ENCODE measurements around the gene SHC3. TPM values are rescaled to one million over a fixed set of nuclear protein-coding genes. Genes with fewer than 3 reads are reported as not detected.

SHC3 gene
- polyA plus RNA-seq, 2 donors: 0.19 to 0.35 TPM

DNA sequence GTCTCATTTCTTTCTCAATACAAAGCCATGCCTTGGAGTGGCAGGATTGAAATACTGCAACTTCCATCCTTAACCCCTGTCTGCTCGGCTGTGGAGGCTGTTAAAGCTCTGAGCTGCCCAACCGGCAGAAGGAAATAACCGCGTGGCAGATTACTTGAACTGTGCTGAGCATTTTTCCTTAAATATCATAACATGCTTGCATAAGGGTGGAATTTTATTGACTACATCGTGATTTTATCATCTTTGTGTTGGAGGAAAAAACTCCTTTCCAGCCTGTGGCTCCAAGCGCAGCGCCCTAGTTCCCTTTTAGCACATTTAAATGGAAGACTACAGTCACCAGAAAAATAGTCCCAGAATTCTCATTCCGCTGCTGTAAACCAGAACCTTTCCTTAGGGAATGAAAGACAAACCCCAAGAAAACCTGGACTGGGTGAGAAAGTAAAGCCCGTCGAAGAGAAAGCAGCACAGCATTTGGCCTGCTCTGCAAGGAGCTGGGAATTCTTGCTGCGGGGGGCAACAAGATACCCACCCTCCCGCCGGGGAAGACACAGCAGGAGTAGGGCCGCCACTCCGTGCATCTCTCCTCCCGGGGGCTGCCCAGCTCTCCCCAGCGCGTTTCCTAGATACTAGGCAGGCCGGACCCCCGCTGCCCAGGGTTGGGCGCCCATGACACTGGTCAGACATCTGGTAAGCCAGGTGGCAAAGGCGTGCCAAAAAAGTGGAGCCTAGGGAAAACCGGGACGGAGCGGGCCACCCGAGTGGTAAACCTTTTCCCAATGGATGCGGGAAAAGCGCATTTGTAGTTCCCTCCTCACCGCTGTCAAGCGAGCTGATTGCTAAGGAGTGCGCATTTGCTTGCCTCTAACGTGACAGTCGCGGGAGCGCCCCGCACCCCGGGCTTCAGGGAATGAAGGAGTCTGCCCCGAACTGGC lies 1.3 kb downstream of the SHC3 start:
- H3K9me3 ChIP-seq (ENCODE audit: control insufficient read depth in 2 of 2, insufficient read depth in 1 of 2, low read depth in 1 of 2, low read length in 1 of 2): peaks cover 0 to 3% of the 10 kb centered on the region in 2 donors
- no peak overlapping the region for H3K27ac ChIP-seq (ENCODE audit: low read depth in 2 of 2, low read length in 1 of 2)
- H3K4me3 ChIP-seq (ENCODE audit: low read depth in 1 of 2, low read length in 2 of 2): peak overlapping the region; percentile 42 to 58
- no peaks in the 10 kb centered on the region for H3K36me3 ChIP-seq (ENCODE audit: control insufficient read depth in 2 of 2, insufficient read depth in 2 of 2, low read length in 1 of 2)
- WGBS, 2 donors: 16 to 17% methylated on average over 38 of the region's 38 CpGs
- peaks cover 9 to 10% of the 10 kb centered on the region in 2 donors for H3K4me1 ChIP-seq (ENCODE audit: control insufficient read depth in 2 of 2, insufficient read depth in 2 of 2, low read length in 1 of 2)
- H3K27me3 ChIP-seq (ENCODE audit: control insufficient read depth in 1 of 2, insufficient read depth in 2 of 2, low read length in 2 of 2): peaks cover 0 to 13% of the 10 kb centered on the region in 2 donors

DNA sequence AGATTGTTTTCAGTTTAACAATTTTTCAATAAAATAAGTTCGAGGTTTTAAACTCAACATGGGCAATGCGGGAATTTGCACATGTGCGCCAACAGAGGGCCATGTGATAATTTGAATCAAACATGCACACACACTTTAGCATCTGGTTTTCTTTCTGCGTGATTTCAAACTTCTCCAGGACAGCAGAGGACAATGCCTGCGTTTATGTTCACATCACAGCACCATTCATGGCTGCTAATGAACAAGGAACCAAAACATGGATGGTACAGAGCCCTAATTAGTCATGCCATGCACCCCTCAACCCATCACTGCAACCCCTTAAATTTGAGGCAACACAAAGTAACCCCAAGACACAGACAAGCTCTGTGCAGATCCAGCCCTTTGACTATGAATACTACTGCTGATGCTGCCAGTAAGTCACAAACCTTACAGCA lies 2.8 kb downstream of the SHC3 start:
- H3K9me3 ChIP-seq (ENCODE audit: control insufficient read depth in 2 of 2, insufficient read depth in 1 of 2, low read depth in 1 of 2, low read length in 1 of 2): peaks cover 0 to 3% of the 10 kb centered on the region in 2 donors
- peaks cover 0 to 13% of the 10 kb centered on the region in 2 donors for H3K27me3 ChIP-seq (ENCODE audit: control insufficient read depth in 1 of 2, insufficient read depth in 2 of 2, low read length in 2 of 2)
- H3K4me1 ChIP-seq (ENCODE audit: control insufficient read depth in 2 of 2, insufficient read depth in 2 of 2, low read length in 1 of 2): peaks cover 9 to 10% of the 10 kb centered on the region in 2 donors
- H3K27ac ChIP-seq (ENCODE audit: low read depth in 2 of 2, low read length in 1 of 2): no peak overlapping the region
- WGBS, 2 donors: 81 to 84% methylated on average over 5 of the region's 5 CpGs
- H3K4me3 ChIP-seq (ENCODE audit: low read depth in 1 of 2, low read length in 2 of 2): no peak overlapping the region
- no peaks in the 10 kb centered on the region for H3K36me3 ChIP-seq (ENCODE audit: control insufficient read depth in 2 of 2, insufficient read depth in 2 of 2, low read length in 1 of 2)

DNA sequence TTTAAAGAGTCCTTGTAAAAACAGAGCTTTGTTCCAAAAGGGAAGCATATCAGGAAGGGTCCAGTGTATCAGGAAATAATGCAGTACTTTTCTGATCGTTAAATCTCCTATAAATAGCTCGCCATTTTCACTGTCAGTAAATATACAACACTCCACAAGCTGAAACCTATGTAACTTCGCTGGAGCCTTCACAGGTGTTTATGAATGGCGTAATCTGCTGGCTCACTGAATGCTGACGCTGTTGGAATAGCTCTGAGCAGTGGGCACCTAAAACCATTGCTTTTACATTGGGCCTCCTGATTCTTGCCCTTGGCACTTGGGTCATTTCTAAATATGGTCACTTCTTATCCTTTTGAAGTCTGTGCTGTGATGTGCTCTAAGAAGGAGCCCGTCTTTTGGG lies 4.3 kb downstream of the SHC3 start:
- H3K27me3 ChIP-seq (ENCODE audit: control insufficient read depth in 1 of 2, insufficient read depth in 2 of 2, low read length in 2 of 2): peaks cover 0 to 13% of the 10 kb centered on the region in 2 donors
- no peaks in the 10 kb centered on the region for H3K36me3 ChIP-seq (ENCODE audit: control insufficient read depth in 2 of 2, insufficient read depth in 2 of 2, low read length in 1 of 2)
- H3K4me3 ChIP-seq (ENCODE audit: low read depth in 1 of 2, low read length in 2 of 2): no peak overlapping the region
- WGBS, 2 donors: 77 to 79% methylated on average over 6 of the region's 6 CpGs
- peaks cover 10 to 16% of the 10 kb centered on the region in 2 donors for H3K4me1 ChIP-seq (ENCODE audit: control insufficient read depth in 2 of 2, insufficient read depth in 2 of 2, low read length in 1 of 2)
- no peak overlapping the region for H3K27ac ChIP-seq (ENCODE audit: low read depth in 2 of 2, low read length in 1 of 2)
- H3K9me3 ChIP-seq (ENCODE audit: control insufficient read depth in 2 of 2, insufficient read depth in 1 of 2, low read depth in 1 of 2, low read length in 1 of 2): peaks cover 0 to 3% of the 10 kb centered on the region in 2 donors

DNA sequence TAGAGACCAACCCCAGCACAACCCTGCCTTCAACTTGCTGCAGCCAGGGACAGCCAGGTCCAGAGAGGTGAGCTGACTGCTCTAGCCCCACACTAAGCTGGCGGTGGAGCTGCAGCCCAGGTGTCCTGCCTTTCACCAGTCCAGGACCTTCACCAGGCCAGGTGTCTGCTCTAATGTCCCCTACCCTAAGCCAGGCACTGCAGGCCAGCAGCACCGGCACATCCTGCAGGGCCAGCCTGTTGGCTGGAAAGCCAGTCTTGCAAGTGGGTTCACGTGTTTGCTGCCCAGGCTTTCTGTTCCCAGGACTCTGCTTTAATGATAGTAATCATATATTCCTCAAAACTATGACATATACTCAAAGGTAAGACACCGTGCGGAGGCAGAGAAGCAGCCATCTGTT lies 5.5 kb downstream of the SHC3 start:
- H3K4me1 ChIP-seq (ENCODE audit: control insufficient read depth in 2 of 2, insufficient read depth in 2 of 2, low read length in 1 of 2): peaks cover 5 to 14% of the 10 kb centered on the region in 2 donors
- 84 to 86% methylated on average over 5 of the region's 5 CpGs for WGBS, 2 donors
- H3K4me3 ChIP-seq (ENCODE audit: low read depth in 1 of 2, low read length in 2 of 2): no peak overlapping the region
- H3K36me3 ChIP-seq (ENCODE audit: control insufficient read depth in 2 of 2, insufficient read depth in 2 of 2, low read length in 1 of 2): no peaks in the 10 kb centered on the region
- no peak overlapping the region for H3K27ac ChIP-seq (ENCODE audit: low read depth in 2 of 2, low read length in 1 of 2)
- H3K9me3 ChIP-seq (ENCODE audit: control insufficient read depth in 2 of 2, insufficient read depth in 1 of 2, low read depth in 1 of 2, low read length in 1 of 2): no peaks in the 10 kb centered on the region
- peaks cover 0 to 9% of the 10 kb centered on the region in 2 donors for H3K27me3 ChIP-seq (ENCODE audit: control insufficient read depth in 1 of 2, insufficient read depth in 2 of 2, low read length in 2 of 2)

DNA sequence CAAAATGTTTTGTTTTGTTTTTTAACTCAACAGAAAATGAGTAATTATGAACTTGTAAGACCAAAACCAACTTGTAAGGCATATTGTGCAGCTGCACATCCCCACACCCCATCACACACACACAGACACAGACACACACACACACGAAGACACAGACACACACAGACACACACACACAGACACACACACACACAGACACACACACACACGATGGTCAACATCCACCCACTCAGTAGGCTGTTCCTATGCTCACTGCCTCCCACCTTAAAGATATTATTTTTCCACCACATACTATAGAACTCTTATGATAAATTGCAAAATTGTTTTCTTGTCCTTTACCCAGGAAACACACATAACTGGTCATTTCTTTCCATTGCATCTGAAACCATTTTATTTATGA lies 6.2 kb downstream of the SHC3 start:
- H3K27ac ChIP-seq (ENCODE audit: low read depth in 2 of 2, low read length in 1 of 2): no peak overlapping the region
- H3K9me3 ChIP-seq (ENCODE audit: control insufficient read depth in 2 of 2, insufficient read depth in 1 of 2, low read depth in 1 of 2, low read length in 1 of 2): no peaks in the 10 kb centered on the region
- 39 to 61% methylated on average over 2 of the region's 2 CpGs for WGBS, 2 donors
- no peaks in the 10 kb centered on the region for H3K36me3 ChIP-seq (ENCODE audit: control insufficient read depth in 2 of 2, insufficient read depth in 2 of 2, low read length in 1 of 2)
- no peak overlapping the region for H3K4me3 ChIP-seq (ENCODE audit: low read depth in 1 of 2, low read length in 2 of 2)
- peaks cover 0 to 6% of the 10 kb centered on the region in 2 donors for H3K27me3 ChIP-seq (ENCODE audit: control insufficient read depth in 1 of 2, insufficient read depth in 2 of 2, low read length in 2 of 2)
- H3K4me1 ChIP-seq (ENCODE audit: control insufficient read depth in 2 of 2, insufficient read depth in 2 of 2, low read length in 1 of 2): peaks cover 1 to 13% of the 10 kb centered on the region in 2 donors

DNA sequence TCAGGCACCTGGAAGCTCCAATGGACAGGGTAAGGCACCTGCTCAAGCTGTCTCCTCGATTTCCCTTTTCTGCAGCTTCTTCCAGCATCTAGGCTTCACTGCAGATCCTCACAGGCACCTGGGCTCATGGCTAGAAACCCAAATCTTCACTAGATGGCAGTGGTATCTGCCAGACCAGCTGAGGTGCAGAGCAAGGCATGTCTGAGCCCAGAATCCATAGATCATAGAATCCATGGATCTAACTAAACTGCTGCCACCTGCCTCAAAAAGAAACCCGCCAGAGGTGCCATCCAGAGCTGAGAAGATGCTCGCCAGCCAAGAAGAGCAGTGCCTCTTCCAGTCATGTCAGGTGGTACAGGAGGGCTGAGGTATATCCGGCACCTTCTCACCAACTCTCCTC lies 6.9 kb downstream of the SHC3 start:
- Histone ChIP-seq H3K4me3 (ENCODE audit: low read depth in 1 of 2, low read length in 2 of 2) (no peak overlapping the region), H3K9me3 (ENCODE audit: control insufficient read depth in 2 of 2, insufficient read depth in 1 of 2, low read depth in 1 of 2, low read length in 1 of 2) (no peaks in the 10 kb centered on the region), H3K4me1 (ENCODE audit: control insufficient read depth in 2 of 2, insufficient read depth in 2 of 2, low read length in 1 of 2) (peaks cover 0 to 13% of the 10 kb centered on the region in 2 donors), H3K36me3 (ENCODE audit: control insufficient read depth in 2 of 2, insufficient read depth in 2 of 2, low read length in 1 of 2) (no peaks in the 10 kb centered on the region), H3K27ac (ENCODE audit: low read depth in 2 of 2, low read length in 1 of 2) (no peak overlapping the region), H3K27me3 (ENCODE audit: control insufficient read depth in 1 of 2, insufficient read depth in 2 of 2, low read length in 2 of 2) (no peaks in the 10 kb centered on the region)
- 73 to 74% methylated on average over 4 of the region's 4 CpGs for WGBS, 2 donors

DNA sequence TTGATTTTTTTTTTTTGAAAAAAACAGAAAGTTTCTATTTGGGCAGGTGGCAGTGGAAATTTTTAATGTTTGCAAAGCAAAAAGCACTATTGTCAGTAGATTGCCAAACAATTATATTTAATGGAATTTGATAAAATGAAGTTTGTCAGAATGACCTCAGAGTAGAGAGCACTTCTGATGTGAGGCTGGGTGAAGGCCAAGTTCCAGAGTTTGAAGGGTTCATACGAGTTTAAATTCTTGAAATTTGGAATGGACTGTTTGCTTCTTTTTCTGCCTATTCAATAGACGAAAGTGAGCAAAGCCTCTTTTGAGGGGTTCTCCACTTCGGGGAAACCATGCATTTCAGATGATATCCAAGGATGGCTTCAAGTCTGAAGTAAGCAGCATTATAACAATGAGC lies 7.4 kb downstream of the SHC3 start:
- H3K27ac ChIP-seq (ENCODE audit: low read depth in 2 of 2, low read length in 1 of 2): no peak overlapping the region
- no peak overlapping the region for H3K4me3 ChIP-seq (ENCODE audit: low read depth in 1 of 2, low read length in 2 of 2)
- no peaks in the 10 kb centered on the region for H3K9me3 ChIP-seq (ENCODE audit: control insufficient read depth in 2 of 2, insufficient read depth in 1 of 2, low read depth in 1 of 2, low read length in 1 of 2)
- H3K27me3 ChIP-seq (ENCODE audit: control insufficient read depth in 1 of 2, insufficient read depth in 2 of 2, low read length in 2 of 2): no peaks in the 10 kb centered on the region
- 68 to 76% methylated on average over 3 of the region's 3 CpGs for WGBS, 2 donors
- H3K36me3 ChIP-seq (ENCODE audit: control insufficient read depth in 2 of 2, insufficient read depth in 2 of 2, low read length in 1 of 2): no peaks in the 10 kb centered on the region
- H3K4me1 ChIP-seq (ENCODE audit: control insufficient read depth in 2 of 2, insufficient read depth in 2 of 2, low read length in 1 of 2): peaks cover 0 to 13% of the 10 kb centered on the region in 2 donors

DNA sequence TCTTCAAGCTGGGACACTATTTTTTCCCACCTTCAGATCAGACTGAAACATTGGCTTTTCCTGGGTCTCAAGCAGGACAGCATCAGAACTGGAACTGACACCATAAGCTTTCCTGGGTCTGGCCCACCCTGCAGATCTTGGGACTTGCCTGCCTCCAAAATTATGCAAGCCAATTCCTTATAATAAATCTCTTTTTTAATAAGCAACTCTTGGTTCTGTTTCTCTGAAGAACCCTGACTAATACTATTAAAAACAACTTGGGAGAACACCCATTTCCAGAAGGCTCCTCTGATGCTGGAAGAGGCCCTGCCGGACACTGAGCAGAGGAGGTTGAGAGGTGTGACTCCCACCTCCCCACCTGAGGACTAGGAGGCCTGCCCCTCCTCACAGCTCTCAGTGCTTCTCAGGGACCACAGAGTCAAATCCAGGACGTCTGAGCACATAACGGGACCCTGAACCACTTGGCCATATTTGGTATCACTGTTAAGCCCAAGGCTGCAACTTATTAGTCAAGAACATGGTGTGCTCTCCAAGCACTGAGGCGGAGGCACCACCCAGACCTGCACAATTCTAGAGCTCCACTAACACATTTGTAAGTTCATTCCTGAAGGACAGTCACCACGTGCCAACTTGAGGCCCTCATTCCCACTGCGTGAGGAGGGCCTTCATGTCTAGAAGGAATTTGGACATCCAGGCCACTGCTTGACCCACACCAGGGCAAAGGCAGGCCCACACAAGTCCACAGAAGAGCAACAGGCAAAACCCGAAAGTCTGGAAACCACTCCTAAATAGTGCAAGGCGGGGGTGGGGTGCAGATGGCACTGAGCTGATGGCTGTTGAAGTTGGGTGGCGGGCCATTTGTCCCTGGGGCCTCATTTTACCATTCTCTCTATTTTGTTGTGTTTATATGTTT lies 9.5 kb downstream of the SHC3 start:
- H3K27me3 ChIP-seq (ENCODE audit: control insufficient read depth in 1 of 2, insufficient read depth in 2 of 2, low read length in 2 of 2): no peaks in the 10 kb centered on the region
- H3K9me3 ChIP-seq (ENCODE audit: control insufficient read depth in 2 of 2, insufficient read depth in 1 of 2, low read depth in 1 of 2, low read length in 1 of 2): no peaks in the 10 kb centered on the region
- H3K4me1 ChIP-seq (ENCODE audit: control insufficient read depth in 2 of 2, insufficient read depth in 2 of 2, low read length in 1 of 2): peaks cover 0 to 13% of the 10 kb centered on the region in 2 donors
- H3K4me3 ChIP-seq (ENCODE audit: low read depth in 1 of 2, low read length in 2 of 2): no peak overlapping the region
- peak overlapping the region in 1 of 2 donors; percentile 47 for H3K27ac ChIP-seq (ENCODE audit: low read depth in 2 of 2, low read length in 1 of 2)
- no peaks in the 10 kb centered on the region for H3K36me3 ChIP-seq (ENCODE audit: control insufficient read depth in 2 of 2, insufficient read depth in 2 of 2, low read length in 1 of 2)
- 81 to 82% methylated on average over 9 of the region's 9 CpGs for WGBS, 2 donors

DNA sequence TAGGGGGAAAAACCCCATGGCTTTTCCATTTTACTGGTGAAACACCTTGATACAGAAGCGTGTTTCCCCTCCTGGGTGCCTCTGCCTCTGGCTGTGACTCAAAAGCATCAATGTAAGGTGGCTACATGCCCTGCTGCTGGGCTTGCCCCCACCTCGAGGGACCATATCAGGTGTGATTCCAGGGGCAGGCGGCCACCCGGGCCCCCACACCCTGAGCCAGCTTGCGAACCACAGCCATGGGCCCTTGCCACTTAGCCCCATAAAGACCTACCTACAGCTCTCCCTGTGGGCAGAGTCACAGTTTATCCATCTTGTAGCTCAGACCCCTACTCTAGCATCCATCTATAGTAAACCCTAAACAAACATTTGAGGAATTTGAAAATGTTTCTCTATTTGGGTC lies 10.8 kb downstream of the SHC3 start:
- 87 to 90% methylated on average over 5 of the region's 5 CpGs for WGBS, 2 donors
- H3K36me3 ChIP-seq (ENCODE audit: control insufficient read depth in 2 of 2, insufficient read depth in 2 of 2, low read length in 1 of 2): no peaks in the 10 kb centered on the region
- peaks cover 0 to 10% of the 10 kb centered on the region in 2 donors for H3K4me1 ChIP-seq (ENCODE audit: control insufficient read depth in 2 of 2, insufficient read depth in 2 of 2, low read length in 1 of 2)
- no peak overlapping the region for H3K4me3 ChIP-seq (ENCODE audit: low read depth in 1 of 2, low read length in 2 of 2)
- H3K27me3 ChIP-seq (ENCODE audit: control insufficient read depth in 1 of 2, insufficient read depth in 2 of 2, low read length in 2 of 2): no peaks in the 10 kb centered on the region
- H3K9me3 ChIP-seq (ENCODE audit: control insufficient read depth in 2 of 2, insufficient read depth in 1 of 2, low read depth in 1 of 2, low read length in 1 of 2): no peaks in the 10 kb centered on the region
- H3K27ac ChIP-seq (ENCODE audit: low read depth in 2 of 2, low read length in 1 of 2): no peak overlapping the region

Data from esophagus (tissue), 2 donors.